ENCODE measurements around the gene MEOX1.

DNA sequence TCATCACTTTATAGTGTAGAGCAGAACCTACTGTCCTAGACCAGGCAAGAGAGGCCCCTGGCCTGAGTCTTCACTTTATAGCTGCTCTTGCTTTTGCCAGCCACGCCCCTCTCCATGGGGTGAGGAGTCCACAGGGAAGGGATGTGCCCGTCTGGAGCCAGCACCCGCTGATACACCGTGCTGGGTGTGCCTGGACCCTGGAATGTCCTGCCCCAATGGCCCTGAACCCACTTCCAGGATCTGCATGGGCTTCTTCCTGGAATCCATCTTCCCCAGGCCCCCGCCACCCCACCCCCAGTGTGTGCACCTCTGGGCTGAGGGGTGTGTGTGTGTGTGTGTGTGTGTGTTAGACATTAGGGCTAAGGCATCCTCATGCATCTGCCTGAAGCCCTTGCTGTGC, 44.9 kb downstream of the MEOX1 start:
- TF ChIP-seq CTCF (conservative IDR thresholded peaks at IDR 0.05 in 1 of 2, IDR thresholded peaks at IDR 0.05 in 1 of 2; ENCODE audit: low read depth in 1 of 2, low read length in 2 of 2): no peak
- TF ChIP-seq EZH2 (IDR thresholded peaks at IDR 0.05; ENCODE audit: low read length, missing control alignments): no peak

All from fibroblast of lung (primary cell).